Activated CD4-positive, alpha-beta memory T cell treated with anti-CD3 and anti-CD28 coated beads for 36 hours (primary cell): Measurements from ENCODE around the gene CABS1. TPM values are rescaled to one million over a fixed set of nuclear protein-coding genes. Genes with fewer than 3 reads are reported as not detected.

Source experiments
- CTCF ChIA-PET: fragments of 350-600 bp; sonication (Branson Sonifier 250); formaldehyde crosslinking; loops from one replicate; lab custom pipeline; 2021; ENCODE audit warnings: antibody characterized with exemption, inconsistent platforms; lab: Charles Lee
- POLR2A ChIA-PET: fragments of 350-600 bp; sonication (Branson Sonifier 250); formaldehyde crosslinking; loops from one replicate; lab custom pipeline; 2021; ENCODE audit warnings: antibody characterized with exemption; lab: Charles Lee
- DNase-seq: peaks from one replicate; pipeline ENCODE4 v3.0.0-alpha.2; 2020
- H3K27ac Mint-ChIP-seq: one replicate; pipeline ENCODE4 v1.8.0; 2021; ENCODE audit warnings: mixed read lengths
- H3K27me3 Mint-ChIP-seq: one replicate; pipeline ENCODE4 v1.8.0; 2021; ENCODE audit warnings: mixed read lengths
- H3K36me3 Mint-ChIP-seq: one replicate; pipeline ENCODE4 v1.8.0; 2021; ENCODE audit warnings: mixed read lengths
- H3K4me1 Mint-ChIP-seq: one replicate; pipeline ENCODE4 v1.8.0; 2021; ENCODE audit warnings: low read depth, mixed read lengths
- H3K4me3 Mint-ChIP-seq: one replicate; pipeline ENCODE4 v1.8.0; 2021; ENCODE audit warnings: mild to moderate bottlenecking, mixed read lengths
- H3K9me3 Mint-ChIP-seq: one replicate; pipeline ENCODE4 v1.8.0; 2021; ENCODE audit warnings: mixed read lengths
- intact Hi-C: fragments of 100-400 bp; cut with micrococcal nuclease; formaldehyde crosslinking; loops from one replicate; pipeline ENCODE4 v1.15.1; 2023
- total RNA-seq, 2 experiments: library from RNA; stranded (reverse); gene quantifications; one replicate each; pipeline ENCODE4 v1.2.3, GENCODE V29; 2021

Gene CABS1
- total RNA-seq, 2 experiments from 2014 or later = not detected

DNA sequence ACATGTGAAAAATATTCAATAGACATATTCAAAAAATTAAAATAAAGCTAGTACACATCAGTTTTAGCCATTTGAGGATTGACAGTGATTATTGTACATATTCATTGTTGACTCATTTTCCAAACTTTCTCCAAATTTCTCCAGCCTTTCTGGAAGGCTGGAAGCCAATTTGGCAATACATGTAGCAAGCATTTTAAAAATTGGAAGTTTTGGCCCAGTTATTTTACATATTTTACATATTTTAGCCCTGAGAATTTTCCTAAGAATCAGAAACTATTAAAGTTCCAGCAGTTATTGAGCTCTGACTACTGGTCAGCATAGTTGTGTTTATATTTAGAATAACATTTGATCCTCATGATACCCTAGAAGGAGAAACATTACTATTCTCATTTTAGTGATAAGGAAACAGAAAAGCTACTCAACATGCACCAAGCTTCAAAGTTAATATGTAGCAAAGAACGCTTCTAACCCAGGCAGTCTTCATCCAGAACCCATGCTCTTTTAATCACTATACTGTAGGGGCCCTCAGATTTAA, 3.2 kb downstream of the CABS1 start:
- intact Hi-C loops = no loop called here
- Mint-ChIP-seq H3K9me3 (no peaks in the 10 kb centered on the region), H3K4me3 (no peak overlapping the region), H3K36me3 (no peaks in the 10 kb centered on the region), H3K4me1 (no peaks in the 10 kb centered on the region), H3K27me3 (no peaks in the 10 kb centered on the region), H3K27ac (no peak overlapping the region)
- CTCF ChIA-PET = no interaction called here
- no peak for DNase-seq
- POLR2A ChIA-PET = no interaction called here

DNA sequence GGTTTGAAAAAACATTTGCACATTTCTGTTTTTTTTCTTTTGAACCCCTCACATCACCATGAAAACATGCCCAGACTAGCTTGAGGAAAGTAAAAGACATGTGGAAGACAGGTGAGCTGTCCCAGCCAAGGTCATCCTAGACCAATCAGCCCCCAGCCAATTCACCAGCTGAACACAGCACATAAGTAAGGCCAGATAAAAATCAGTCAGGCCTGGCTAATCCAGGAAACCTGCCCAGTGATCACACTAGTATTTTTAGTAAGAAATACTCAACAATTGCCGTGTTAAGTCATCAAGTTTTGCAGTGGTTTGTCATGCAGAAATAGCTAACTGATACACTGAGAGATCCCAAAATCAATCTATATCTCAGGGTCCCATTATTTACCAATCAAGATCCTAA, 21.4 kb downstream of the CABS1 start:
- no peaks in the 10 kb centered on the region for H3K9me3 Mint-ChIP-seq
- H3K27me3 Mint-ChIP-seq = no peaks in the 10 kb centered on the region
- H3K4me3 Mint-ChIP-seq = no peak overlapping the region
- POLR2A ChIA-PET = no interaction called here
- no peak for DNase-seq
- H3K36me3 Mint-ChIP-seq = no peaks in the 10 kb centered on the region
- no peak overlapping the region for H3K27ac Mint-ChIP-seq
- CTCF ChIA-PET = no interaction called here
- no peaks in the 10 kb centered on the region for H3K4me1 Mint-ChIP-seq
- intact Hi-C loops = no loop called here

DNA sequence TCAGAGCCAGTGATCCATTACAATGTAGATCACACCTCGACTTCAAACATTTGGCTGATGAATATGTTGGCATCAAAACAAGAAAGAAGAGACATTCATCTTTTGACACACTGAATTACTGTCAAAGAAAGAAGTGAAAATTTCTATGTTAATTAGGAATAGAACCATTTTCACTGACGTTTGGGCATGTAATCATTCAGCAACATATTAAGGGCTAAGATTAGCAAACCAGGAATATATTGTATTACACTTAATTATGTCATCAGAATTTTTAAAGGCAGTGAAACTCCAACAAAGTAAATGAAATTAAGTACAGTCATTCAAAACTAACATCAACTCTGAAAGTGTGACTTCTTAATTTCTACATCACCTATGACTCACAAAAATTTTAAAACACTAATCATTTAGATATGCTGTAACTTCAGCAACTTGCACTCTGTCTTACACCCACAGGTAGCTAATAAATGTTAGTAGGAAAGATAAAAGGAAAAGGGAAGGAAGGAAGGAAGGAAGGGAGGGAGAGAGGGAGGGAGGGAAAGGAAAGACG, 24.4 kb downstream of the CABS1 start:
- intact Hi-C loops = no loop called here
- ChIA-PET CTCF (interaction anchor here (0.6 kb wide), 2 partner anchors 147 to 582 kb away, joined by 3 to 4 read pairs; no protein-coding TSS in a partner anchor), POLR2A (no interaction called here)
- no peak for DNase-seq
- H3K4me1 Mint-ChIP-seq = no peaks in the 10 kb centered on the region
- H3K27ac Mint-ChIP-seq = no peak overlapping the region
- H3K4me3 Mint-ChIP-seq = no peak overlapping the region
- H3K36me3 Mint-ChIP-seq = no peaks in the 10 kb centered on the region
- H3K27me3 Mint-ChIP-seq = no peaks in the 10 kb centered on the region
- no peaks in the 10 kb centered on the region for H3K9me3 Mint-ChIP-seq

DNA sequence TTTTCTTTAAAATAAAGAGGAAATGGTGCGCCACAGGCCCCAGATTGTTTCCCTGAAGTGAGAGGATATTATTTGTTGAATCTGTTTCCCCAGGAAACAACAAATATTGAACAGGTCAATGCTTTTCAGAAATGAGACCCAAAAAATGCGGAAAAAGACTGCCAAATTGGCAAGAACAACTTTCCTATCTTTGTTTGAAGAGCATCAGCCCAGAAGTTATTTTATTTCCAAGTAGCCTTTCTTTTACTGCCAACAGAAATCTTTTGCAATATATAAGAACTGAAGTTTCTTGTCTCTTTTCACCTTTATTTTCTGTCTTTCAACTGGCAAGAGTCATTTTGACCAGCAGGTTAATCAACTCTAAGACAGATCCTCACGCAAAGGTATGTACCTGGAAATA, 25.7 kb downstream of the CABS1 start, which contains the start of gene SMR3A:
TSS of gene SMR3A (plus strand) at position 301 of the 400 bp plus-strand sequence. CDS start 1,356 bp downstream, outside the sequence.
- intact Hi-C loops = no loop called here
- DNase-seq = no peak
- Mint-ChIP-seq H3K4me1 (no peaks in the 10 kb centered on the region), H3K4me3 (no peak within 1 kb of the TSS), H3K27ac (no peak within 1 kb of the TSS), H3K36me3 (no peaks in the 10 kb centered on the region), H3K27me3 (no peaks in the 10 kb centered on the region), H3K9me3 (no peaks in the 10 kb centered on the region)
- ChIA-PET POLR2A (no interaction called here), CTCF (no interaction called here)

DNA sequence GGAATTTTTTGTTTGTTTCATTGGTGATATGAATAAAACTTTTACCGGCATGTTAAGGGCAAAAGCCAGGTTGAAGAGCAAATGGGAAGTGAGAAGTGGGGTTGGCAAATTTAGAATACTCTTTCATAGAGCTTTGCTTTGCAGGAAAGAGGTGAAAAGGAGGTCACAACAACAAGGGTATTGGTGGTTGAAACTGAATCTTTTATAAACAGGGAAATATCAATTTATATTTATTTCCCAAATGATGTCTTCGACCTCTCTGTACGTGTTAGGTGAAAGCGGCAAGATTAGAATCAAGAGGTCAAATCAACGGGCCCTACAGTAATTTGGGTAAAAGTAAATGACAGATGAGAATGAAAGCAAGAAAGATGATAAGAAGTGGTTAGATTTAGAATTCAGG, 29.2 kb downstream of the CABS1 start:
- H3K27me3 Mint-ChIP-seq = no peaks in the 10 kb centered on the region
- no peaks in the 10 kb centered on the region for H3K36me3 Mint-ChIP-seq
- ChIA-PET POLR2A (no interaction called here), CTCF (no interaction called here)
- H3K9me3 Mint-ChIP-seq = no peaks in the 10 kb centered on the region
- intact Hi-C loops = no loop called here
- no peaks in the 10 kb centered on the region for H3K4me1 Mint-ChIP-seq
- no peak overlapping the region for H3K4me3 Mint-ChIP-seq
- DNase-seq = no peak
- no peak overlapping the region for H3K27ac Mint-ChIP-seq

DNA sequence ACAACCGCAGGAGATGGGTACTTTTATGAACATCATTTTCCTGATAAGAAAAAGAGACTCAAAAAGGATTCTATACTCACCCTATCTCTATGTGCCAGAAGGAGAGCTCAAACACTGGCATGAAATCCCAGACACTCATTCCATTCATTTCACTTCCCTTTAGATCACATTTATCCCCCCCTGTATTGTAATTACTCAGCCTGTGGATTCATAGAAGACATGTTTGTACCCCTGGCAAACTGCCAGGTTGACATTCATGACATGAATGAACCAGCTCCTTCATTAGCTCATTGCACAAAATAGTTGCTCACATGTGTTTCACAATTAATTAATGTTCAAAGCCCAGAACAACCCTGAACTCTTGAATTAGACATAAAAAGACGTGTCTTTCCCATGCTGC, 30.7 kb downstream of the CABS1 start:
- H3K4me3 Mint-ChIP-seq = no peak overlapping the region
- no peak for DNase-seq
- no peak overlapping the region for H3K27ac Mint-ChIP-seq
- H3K36me3 Mint-ChIP-seq = no peaks in the 10 kb centered on the region
- no peaks in the 10 kb centered on the region for H3K9me3 Mint-ChIP-seq
- H3K4me1 Mint-ChIP-seq = no peaks in the 10 kb centered on the region
- POLR2A ChIA-PET = no interaction called here
- H3K27me3 Mint-ChIP-seq = no peaks in the 10 kb centered on the region
- intact Hi-C loops = no loop called here
- CTCF ChIA-PET = no interaction called here

- POLR2A ChIA-PET = no interaction called here
- no peaks in the 10 kb centered on the region for H3K36me3 Mint-ChIP-seq
Observed at GRCh38 chr4:70367813-70368212, 33.0 kb downstream of the CABS1 start.

DNA sequence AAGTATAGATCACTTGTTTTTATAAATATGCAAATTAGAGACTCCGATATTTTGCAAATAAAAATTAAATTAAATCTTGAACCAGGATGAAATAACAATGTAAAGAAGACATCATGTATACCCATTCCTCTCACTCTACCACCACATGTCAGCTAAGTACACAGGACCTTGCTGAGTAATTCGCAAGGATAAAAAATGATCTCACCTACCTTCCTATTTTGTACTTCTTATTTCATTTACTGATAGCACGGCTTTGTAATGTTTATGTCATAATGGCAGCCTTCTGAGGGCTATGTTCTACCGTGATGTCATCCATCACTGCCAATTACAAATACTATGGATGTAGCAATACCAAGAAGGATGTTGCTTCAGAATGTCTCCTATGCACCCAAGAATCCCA, 37.2 kb downstream of the CABS1 start:
- ChIA-PET POLR2A (no interaction called here), CTCF (no interaction called here)
- Mint-ChIP-seq H3K36me3 (no peaks in the 10 kb centered on the region), H3K4me1 (no peaks in the 10 kb centered on the region), H3K27me3 (no peaks in the 10 kb centered on the region), H3K4me3 (no peak overlapping the region), H3K27ac (no peak overlapping the region), H3K9me3 (no peaks in the 10 kb centered on the region)
- no peak for DNase-seq
- intact Hi-C loops = no loop called here

More at GRCh38 chr4:70367813-70368212, 33.0 kb downstream of the CABS1 start:
- Mint-ChIP-seq H3K27ac (no peak overlapping the region), H3K27me3 (no peaks in the 10 kb centered on the region), H3K4me3 (no peak overlapping the region), H3K9me3 (no peaks in the 10 kb centered on the region), H3K4me1 (no peaks in the 10 kb centered on the region)
- intact Hi-C loops = no loop called here
- DNase-seq = no peak
- CTCF ChIA-PET = no interaction called here

DNA sequence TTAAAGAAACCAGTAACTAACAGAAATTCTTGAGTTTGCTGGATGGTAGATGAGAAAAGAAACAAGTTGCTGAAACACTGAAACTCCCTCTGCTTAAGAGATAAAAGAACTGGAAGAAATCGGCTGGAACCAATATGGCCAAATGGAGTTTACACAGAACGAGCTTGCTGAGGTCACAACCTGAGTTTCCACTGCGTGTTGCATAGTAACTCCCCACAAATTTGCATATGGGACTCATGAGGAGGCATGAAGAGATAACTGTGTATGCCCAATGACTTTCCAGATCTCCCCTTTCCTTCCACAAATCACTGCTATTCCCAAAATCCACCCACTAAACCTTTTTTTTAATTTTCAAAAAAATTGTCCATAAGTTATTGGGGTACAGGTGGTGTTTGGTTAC, 38.0 kb downstream of the CABS1 start:
- Mint-ChIP-seq H3K36me3 (no peaks in the 10 kb centered on the region), H3K4me3 (no peak overlapping the region), H3K9me3 (no peaks in the 10 kb centered on the region), H3K27me3 (no peaks in the 10 kb centered on the region), H3K27ac (no peak overlapping the region), H3K4me1 (no peaks in the 10 kb centered on the region)
- CTCF ChIA-PET = no interaction called here
- no peak for DNase-seq
- intact Hi-C loops = no loop called here
- POLR2A ChIA-PET = no interaction called here

DNA sequence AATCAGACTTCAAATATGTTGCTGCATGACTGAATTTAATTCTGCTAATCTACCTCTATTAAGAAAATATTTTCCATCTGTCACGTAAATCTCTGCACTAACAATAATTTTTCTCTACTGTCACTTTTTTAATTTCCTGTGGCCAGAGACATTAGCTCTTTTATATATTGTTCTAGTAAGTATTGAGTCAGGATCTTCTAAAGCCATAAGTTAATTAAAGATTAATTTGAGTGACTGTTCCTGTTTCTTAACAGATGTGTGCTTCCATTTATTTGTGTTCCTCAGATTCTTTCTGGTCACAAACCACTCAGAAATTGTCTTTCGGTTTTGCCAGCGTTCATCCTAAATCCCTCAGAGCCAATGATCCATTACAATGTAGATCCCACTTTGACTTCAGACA, 45.8 kb downstream of the CABS1 start:
- no peaks in the 10 kb centered on the region for H3K27me3 Mint-ChIP-seq
- H3K4me1 Mint-ChIP-seq = no peaks in the 10 kb centered on the region
- intact Hi-C loops = no loop called here
- ChIA-PET POLR2A (no interaction called here), CTCF (no interaction called here)
- H3K27ac Mint-ChIP-seq = no peak overlapping the region
- H3K9me3 Mint-ChIP-seq = no peaks in the 10 kb centered on the region
- no peak for DNase-seq
- H3K36me3 Mint-ChIP-seq = no peaks in the 10 kb centered on the region
- H3K4me3 Mint-ChIP-seq = no peak overlapping the region

- no peak within 1 kb of the TSS for H3K4me3 Mint-ChIP-seq
- intact Hi-C loops = no loop called here
- POLR2A ChIA-PET = no interaction called here
- no peaks in the 10 kb centered on the region for H3K36me3 Mint-ChIP-seq
- H3K4me1 Mint-ChIP-seq = no peaks in the 10 kb centered on the region
- no peaks in the 10 kb centered on the region for H3K27me3 Mint-ChIP-seq
- CTCF ChIA-PET = no interaction called here
- H3K9me3 Mint-ChIP-seq = no peaks in the 10 kb centered on the region
- DNase-seq = no peak
- no peak within 1 kb of the TSS for H3K27ac Mint-ChIP-seq
Observed at GRCh38 chr4:70382691-70383181, 48.0 kb downstream of the CABS1 start, which contains the start of gene SMR3B. SMR3B (plus strand) TSS chr4:70383131; CDS start chr4:70384511, 1,380 bp downstream.
